Parathyroid adenoma (tissue), 2 donors: ENCODE results near the gene MEIOSIN.

Source experiments
- H2AFZ ChIP-seq: fragments of 300-600 bp; sonication (generic); one replicate; pipeline ENCODE4 v1.7.0; 2017; ENCODE audit warnings: antibody characterized with exemption, mild to moderate bottlenecking
- H3K27ac ChIP-seq: fragments of 300-600 bp; sonication (generic); one replicate; pipeline ENCODE4 v1.7.0; 2017
- H3K27me3 ChIP-seq: fragments of 300-600 bp; sonication (generic); one replicate; pipeline ENCODE4 v1.7.0; 2017; ENCODE audit warnings: low read length; ENCODE audit not compliant: control insufficient read depth, insufficient read depth
- H3K36me3 ChIP-seq: fragments of 300-600 bp; sonication (generic); one replicate; pipeline ENCODE4 v1.7.0; 2017; ENCODE audit warnings: low read length; ENCODE audit not compliant: control insufficient read depth, insufficient read depth
- H3K4me1 ChIP-seq: fragments of 300-600 bp; sonication (generic); one replicate; pipeline ENCODE4 v1.7.0; 2017; ENCODE audit warnings: control low read depth
- H3K4me2 ChIP-seq: fragments of 300-600 bp; sonication (generic); one replicate; pipeline ENCODE4 v1.7.0; 2017; ENCODE audit warnings: low read length
- H3K4me3 ChIP-seq: fragments of 300-600 bp; sonication (generic); one replicate; pipeline ENCODE4 v1.7.0; 2017; ENCODE audit warnings: low read depth, low read length
- H3K79me2 ChIP-seq: fragments of 300-600 bp; sonication (generic); one replicate; pipeline ENCODE4 v1.7.0; 2017; ENCODE audit warnings: control low read depth
- H3K9ac ChIP-seq: fragments of 300-600 bp; sonication (generic); one replicate; pipeline ENCODE4 v1.7.0; 2017; ENCODE audit warnings: mild to moderate bottlenecking
- H3K9me3 ChIP-seq: fragments of 300-600 bp; sonication (generic); one replicate; pipeline ENCODE4 v1.7.0; 2017; ENCODE audit warnings: low read length; ENCODE audit not compliant: control insufficient read depth
- CTCF ChIP-seq: fragments of 300-600 bp; sonication (generic); IDR thresholded peaks from one replicate; pipeline ENCODE4 v1.7.0; 2017; ENCODE audit warnings: antibody characterized with exemption, mild to moderate bottlenecking
- donor health status: primary hyperparathyroidism.

Gene MEIOSIN

GRCh38 chr19:45791744-45792469 is 58.7 kb downstream of the MEIOSIN start:
- peak overlapping the region; percentile 48 for H2AFZ ChIP-seq
- H3K27me3 ChIP-seq = no peaks in the 10 kb centered on the region
- peak overlapping the region; percentile 55 for H3K27ac ChIP-seq
- no peak for TF ChIP-seq CTCF
- H3K9ac ChIP-seq = no peak overlapping the region
- H3K4me3 ChIP-seq = peak overlapping the region; percentile 73
- peaks cover 3% of the 10 kb centered on the region for H3K79me2 ChIP-seq
- peaks cover 7% of the 10 kb centered on the region for H3K4me1 ChIP-seq
- no peaks in the 10 kb centered on the region for H3K9me3 ChIP-seq
- peak overlapping the region; percentile 96 for H3K4me2 ChIP-seq
- no peaks in the 10 kb centered on the region for H3K36me3 ChIP-seq

- H3K27me3 ChIP-seq = no peaks in the 10 kb centered on the region
- no peak for TF ChIP-seq CTCF
- peaks cover 3% of the 10 kb centered on the region for H3K79me2 ChIP-seq
- H3K27ac ChIP-seq = peak within 1 kb of the TSS; percentile 77
- no peaks in the 10 kb centered on the region for H3K9me3 ChIP-seq
- no peak within 1 kb of the TSS for H3K9ac ChIP-seq
- H3K4me2 ChIP-seq = peak within 1 kb of the TSS; percentile 96
- H3K4me1 ChIP-seq = peaks cover 7% of the 10 kb centered on the region
- peak within 1 kb of the TSS; percentile 73 for H3K4me3 ChIP-seq
- no peaks in the 10 kb centered on the region for H3K36me3 ChIP-seq
- peak within 1 kb of the TSS; percentile 79 for H2AFZ ChIP-seq
These were observed 59.4 kb downstream of the MEIOSIN start, which contains the start of gene DMWD for GRCh38 chr19:45792470-45793177. Gene DMWD (minus strand): TSS chr19:45792845. CDS start chr19:45792756, 89 bp downstream.

- Histone ChIP-seq H3K4me3 (peak overlapping the region; percentile 8), H3K36me3 (no peaks in the 10 kb centered on the region), H3K9ac (no peak overlapping the region), H3K9me3 (no peaks in the 10 kb centered on the region), H3K4me2 (peak overlapping the region; percentile 29), H3K79me2 (peaks cover 3% of the 10 kb centered on the region), H3K27ac (peak overlapping the region; percentile 77), H2AFZ (peak overlapping the region; percentile 79), H3K4me1 (peaks cover 7% of the 10 kb centered on the region), H3K27me3 (no peaks in the 10 kb centered on the region)
- TF ChIP-seq CTCF = no peak
These were observed 59.9 kb downstream of the MEIOSIN start for GRCh38 chr19:45793178-45793564.

- Histone ChIP-seq H3K9me3 (no peaks in the 10 kb centered on the region), H3K27me3 (no peaks in the 10 kb centered on the region), H3K79me2 (peaks cover 3% of the 10 kb centered on the region), H3K4me2 (no peak overlapping the region), H3K4me3 (no peak overlapping the region), H3K4me1 (peaks cover 7% of the 10 kb centered on the region), H2AFZ (no peak overlapping the region), H3K27ac (no peak overlapping the region), H3K36me3 (no peaks in the 10 kb centered on the region), H3K9ac (no peak overlapping the region)
- no peak for TF ChIP-seq CTCF
These were observed 60.6 kb downstream of the MEIOSIN start for GRCh38 chr19:45793876-45794275.
